ENCODE measurements around the gene GAREM2.

The GAREM2 gene

GRCh38 chr2:26169681-26170414 is 3.0 kb upstream of the GAREM2 start:
- no peak for DNase-seq

- DNase-seq, result no peak
Measured at GRCh38 chr2:26170795-26171194, 2.1 kb upstream of the GAREM2 start.

GRCh38 chr2:26172189-26172870 is 558 bp upstream of the GAREM2 start:
- DNase-seq, result no peak

- DNase-seq, result no peak
Measured at GRCh38 chr2:26173776-26174482, 1.0 kb downstream of the GAREM2 start.

- DNase-seq, result no peak
Measured at GRCh38 chr2:26174691-26175465, 2.0 kb downstream of the GAREM2 start.

GRCh38 chr2:26175466-26176278 is 2.8 kb downstream of the GAREM2 start:
- no peak for DNase-seq

- DNase-seq, result no peak
Measured at GRCh38 chr2:26176279-26176615, 3.4 kb downstream of the GAREM2 start.

GRCh38 chr2:26177122-26177521 is 4.2 kb downstream of the GAREM2 start:
- no peak for DNase-seq

GRCh38 chr2:26178246-26178645 is 5.4 kb downstream of the GAREM2 start:
- no peak for DNase-seq

- DNase-seq, result no peak
Measured at GRCh38 chr2:26178746-26179436, 6.0 kb downstream of the GAREM2 start.

GRCh38 chr2:26179446-26179913 is 6.6 kb downstream of the GAREM2 start:
- DNase-seq, result no peak

GRCh38 chr2:26182441-26182840 is 9.6 kb downstream of the GAREM2 start:
- DNase-seq, result no peak

GRCh38 chr2:26182887-26183630 is 10.2 kb downstream of the GAREM2 start:
- no peak for DNase-seq

GRCh38 chr2:26184121-26184520 is 11.2 kb downstream of the GAREM2 start:
- no peak for DNase-seq

GRCh38 chr2:26184555-26185303 is 11.8 kb downstream of the GAREM2 start:
- peak; percentile 84 for DNase-seq

GRCh38 chr2:26185304-26185928 is 12.5 kb downstream of the GAREM2 start:
- DNase-seq, result no peak

GRCh38 chr2:26185954-26186770 is 13.3 kb downstream of the GAREM2 start:
- DNase-seq, result no peak

- DNase-seq, result no peak
Measured at GRCh38 chr2:26187114-26187513, 14.2 kb downstream of the GAREM2 start.
